DMS53 treated with DMSO at 0.1 percent for 48 hours (cell line): ENCODE data around the gene RUNX1.
"Not testable (repeated sequence)": the region's sequence is repeated elsewhere in the genome, so short reads cannot be mapped to it uniquely, and the experiment has no call there.

Experiments used
- DNase-seq: peaks from one replicate; lab custom pipeline; 2025; ENCODE audit not compliant: unreplicated experiment; lab: John Stamatoyannopoulos, UW

Gene RUNX1

GRCh38 chr21:34813266-34813894, 235.7 kb downstream of the RUNX1 start:
- no peak for DNase-seq

- DNase-seq, result peak; percentile 21
Measured at GRCh38 chr21:34812504-34813265, 236.4 kb downstream of the RUNX1 start.

GRCh38 chr21:34811368-34811767, 237.7 kb downstream of the RUNX1 start:
- no peak for DNase-seq

- DNase-seq, result no peak
Measured at GRCh38 chr21:34810786-34811185, 238.3 kb downstream of the RUNX1 start.

- DNase-seq, result no peak
Measured at GRCh38 chr21:34809822-34810221, 239.3 kb downstream of the RUNX1 start.

GRCh38 chr21:34808569-34809204, 240.4 kb downstream of the RUNX1 start:
- no peak for DNase-seq

- DNase-seq, result no peak
Measured at GRCh38 chr21:34807881-34808568, 241.1 kb downstream of the RUNX1 start.

GRCh38 chr21:34807146-34807880, 241.8 kb downstream of the RUNX1 start:
- no peak for DNase-seq

- DNase-seq, result no peak
Measured at GRCh38 chr21:34806423-34806822, 242.7 kb downstream of the RUNX1 start.

GRCh38 chr21:34805157-34805556, 243.9 kb downstream of the RUNX1 start:
- no peak for DNase-seq

- not testable (repeated sequence) for DNase-seq
Measured at GRCh38 chr21:34804584-34804983, 244.5 kb downstream of the RUNX1 start.

GRCh38 chr21:34803782-34804370, 245.2 kb downstream of the RUNX1 start:
- DNase-seq, result no peak

- no peak for DNase-seq
Measured at GRCh38 chr21:34802180-34802899, 246.8 kb downstream of the RUNX1 start.

- DNase-seq, result no peak
Measured at GRCh38 chr21:34801519-34802132, 247.5 kb downstream of the RUNX1 start.

- DNase-seq, result no peak
Measured at GRCh38 chr21:34800797-34801518, 248.1 kb downstream of the RUNX1 start.

- DNase-seq, result no peak
Measured at GRCh38 chr21:34799092-34799491, 250.0 kb downstream of the RUNX1 start.

- no peak for DNase-seq
Measured at GRCh38 chr21:34797921-34798535, 251.1 kb downstream of the RUNX1 start.

GRCh38 chr21:34797201-34797525, 251.9 kb downstream of the RUNX1 start:
- DNase-seq, result no peak
